NB4 (cell line): ENCODE data around the gene UMAD1.

Source experiments
- DNase-seq: peaks from one replicate; pipeline ENCODE4 v3.0.0; 2010; ENCODE audit warnings: low read depth
- H3K4me3 ChIP-seq: one replicate; pipeline ENCODE4 v1.5.1; 2011; ENCODE audit warnings: mild to moderate bottlenecking, low read depth, low read length, moderate library complexity
- MAX ChIP-seq: IDR thresholded peaks from 2 replicates; pipeline ENCODE4 v1.6.1; 2011; ENCODE audit warnings: low read depth, low read length
- MYC ChIP-seq: IDR thresholded peaks from 2 replicates; pipeline ENCODE4 v1.6.1; 2011; ENCODE audit warnings: low read depth, low read length
- POLR2A ChIP-seq: IDR thresholded peaks from 2 replicates; pipeline ENCODE4 v1.6.1; 2011; ENCODE audit warnings: mild to moderate bottlenecking; ENCODE audit not compliant: insufficient read length; ENCODE audit errors: extremely low read depth
- TF ChIP-seq, protein P1 (sequence below): IDR thresholded peaks from one replicate; pipeline ENCODE4 v1.5.1; 2012; ENCODE audit warnings: low read depth, low read length

Gene UMAD1

DNA sequence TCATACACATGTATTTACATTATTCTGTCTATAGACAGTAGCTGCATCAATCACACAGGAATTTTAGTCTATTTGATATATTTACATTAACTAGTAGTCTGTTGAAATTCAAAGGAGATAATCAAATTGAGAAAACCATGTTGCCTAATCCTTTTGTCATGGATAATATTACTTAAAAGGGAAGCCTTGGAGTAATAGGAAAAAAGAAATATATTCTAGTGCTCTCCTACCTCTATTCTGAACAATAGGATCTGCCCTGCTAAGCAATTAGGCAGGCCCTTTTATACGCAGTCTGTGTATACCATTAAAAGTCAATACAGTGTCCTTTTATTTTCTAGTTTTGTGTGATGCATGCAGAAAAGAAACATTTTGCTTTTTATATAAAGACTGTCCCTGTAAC is 24.5 kb downstream of the UMAD1 start:
- H3K4me3 ChIP-seq: no peak overlapping the region
- no peak for DNase-seq
- TF ChIP-seq, protein P1, sequence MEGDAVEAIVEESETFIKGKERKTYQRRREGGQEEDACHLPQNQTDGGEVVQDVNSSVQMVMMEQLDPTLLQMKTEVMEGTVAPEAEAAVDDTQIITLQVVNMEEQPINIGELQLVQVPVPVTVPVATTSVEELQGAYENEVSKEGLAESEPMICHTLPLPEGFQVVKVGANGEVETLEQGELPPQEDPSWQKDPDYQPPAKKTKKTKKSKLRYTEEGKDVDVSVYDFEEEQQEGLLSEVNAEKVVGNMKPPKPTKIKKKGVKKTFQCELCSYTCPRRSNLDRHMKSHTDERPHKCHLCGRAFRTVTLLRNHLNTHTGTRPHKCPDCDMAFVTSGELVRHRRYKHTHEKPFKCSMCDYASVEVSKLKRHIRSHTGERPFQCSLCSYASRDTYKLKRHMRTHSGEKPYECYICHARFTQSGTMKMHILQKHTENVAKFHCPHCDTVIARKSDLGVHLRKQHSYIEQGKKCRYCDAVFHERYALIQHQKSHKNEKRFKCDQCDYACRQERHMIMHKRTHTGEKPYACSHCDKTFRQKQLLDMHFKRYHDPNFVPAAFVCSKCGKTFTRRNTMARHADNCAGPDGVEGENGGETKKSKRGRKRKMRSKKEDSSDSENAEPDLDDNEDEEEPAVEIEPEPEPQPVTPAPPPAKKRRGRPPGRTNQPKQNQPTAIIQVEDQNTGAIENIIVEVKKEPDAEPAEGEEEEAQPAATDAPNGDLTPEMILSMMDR: no peak
- no peak for TF ChIP-seq MYC
- no peak for TF ChIP-seq POLR2A
- no peak for TF ChIP-seq MAX

GRCh38 chr7:7667187-7667586 is 26.6 kb downstream of the UMAD1 start:
- no peak overlapping the region for H3K4me3 ChIP-seq
- TF ChIP-seq MAX: no peak
- TF ChIP-seq, protein P1: no peak
- TF ChIP-seq MYC: no peak
- no peak for TF ChIP-seq POLR2A
- no peak for DNase-seq

DNA sequence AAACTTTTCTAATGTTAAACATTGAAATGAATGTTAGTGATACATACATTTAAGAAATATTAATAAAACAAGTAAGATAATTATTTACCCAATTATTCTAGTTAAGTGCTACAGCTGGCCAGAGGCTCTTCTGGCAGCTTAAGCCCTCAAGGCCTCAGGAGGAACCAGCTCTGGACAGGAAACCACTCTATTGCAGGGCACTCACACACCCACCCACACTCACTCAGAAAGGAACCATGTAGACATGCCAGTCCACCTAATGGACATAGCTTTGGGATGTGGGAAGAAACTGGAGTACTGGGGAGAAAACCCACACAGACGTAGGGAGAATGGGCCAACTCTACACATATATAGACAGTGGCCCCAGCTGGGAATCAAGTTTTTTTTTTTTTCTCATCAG is 28.2 kb downstream of the UMAD1 start:
- H3K4me3 ChIP-seq: no peak overlapping the region
- TF ChIP-seq MYC (no peak), MAX (no peak), POLR2A (no peak)
- TF ChIP-seq, protein P1: no peak

GRCh38 chr7:7670490-7670889 is 29.9 kb downstream of the UMAD1 start:
- TF ChIP-seq MYC (no peak), MAX (no peak), POLR2A (no peak)
- TF ChIP-seq, protein P1: no peak
- no peak overlapping the region for H3K4me3 ChIP-seq
- DNase-seq: no peak

More for the DNA sequence above, 28.2 kb downstream of the UMAD1 start:
- peak; percentile 22 for DNase-seq

- DNase-seq: no peak
- TF ChIP-seq POLR2A: no peak
- no peak for TF ChIP-seq MAX
- TF ChIP-seq, protein P1: no peak
- no peak for TF ChIP-seq MYC
- no peak overlapping the region for H3K4me3 ChIP-seq
Measured at GRCh38 chr7:7671361-7671760, 30.8 kb downstream of the UMAD1 start.

- no peak for DNase-seq
- no peak overlapping the region for H3K4me3 ChIP-seq
- TF ChIP-seq, protein P1: no peak
- TF ChIP-seq MYC (no peak), POLR2A (no peak), MAX (no peak)
Measured at GRCh38 chr7:7672545-7673239, 32.1 kb downstream of the UMAD1 start.
